Stomach (tissue), 4 donors: ENCODE results near the gene NUDT8.

Experiments
- EP300 ChIP-seq: sonication (generic); formaldehyde crosslinking; IDR thresholded peaks from one replicate; pipeline ENCODE4 v1.6.1; 2017; ENCODE audit warnings: antibody characterized with exemption
- POLR2A ChIP-seq, 4 donors: fragments of 450-650 bp; IDR thresholded peaks; one replicate each; pipeline ENCODE4 v1.6.1; 2016; ENCODE audit warnings: antibody characterized with exemption in 4 of 4, control low read depth in 2 of 4, mild to moderate bottlenecking in 1 of 4, moderate library complexity in 1 of 4
- POLR2AphosphoS5 ChIP-seq, 3 donors: sonication (generic); formaldehyde crosslinking; IDR thresholded peaks; one replicate each; pipeline ENCODE4 v1.6.1; 2016; ENCODE audit warnings: antibody characterized with exemption in 3 of 3
- TF ChIP-seq, protein P1 (sequence below), 7 experiments: fragments of 450-650 bp in 4 of 7; fragments of 200-600 bp in 3 of 7; sonication (generic) in 3 of 7; IDR thresholded peaks; one replicate each; pipeline ENCODE4 v1.5.1; 2016 to 2019; ENCODE audit warnings: antibody characterized with exemption in 7 of 7, control low read depth in 2 of 7, mild to moderate bottlenecking in 1 of 7

DNA sequence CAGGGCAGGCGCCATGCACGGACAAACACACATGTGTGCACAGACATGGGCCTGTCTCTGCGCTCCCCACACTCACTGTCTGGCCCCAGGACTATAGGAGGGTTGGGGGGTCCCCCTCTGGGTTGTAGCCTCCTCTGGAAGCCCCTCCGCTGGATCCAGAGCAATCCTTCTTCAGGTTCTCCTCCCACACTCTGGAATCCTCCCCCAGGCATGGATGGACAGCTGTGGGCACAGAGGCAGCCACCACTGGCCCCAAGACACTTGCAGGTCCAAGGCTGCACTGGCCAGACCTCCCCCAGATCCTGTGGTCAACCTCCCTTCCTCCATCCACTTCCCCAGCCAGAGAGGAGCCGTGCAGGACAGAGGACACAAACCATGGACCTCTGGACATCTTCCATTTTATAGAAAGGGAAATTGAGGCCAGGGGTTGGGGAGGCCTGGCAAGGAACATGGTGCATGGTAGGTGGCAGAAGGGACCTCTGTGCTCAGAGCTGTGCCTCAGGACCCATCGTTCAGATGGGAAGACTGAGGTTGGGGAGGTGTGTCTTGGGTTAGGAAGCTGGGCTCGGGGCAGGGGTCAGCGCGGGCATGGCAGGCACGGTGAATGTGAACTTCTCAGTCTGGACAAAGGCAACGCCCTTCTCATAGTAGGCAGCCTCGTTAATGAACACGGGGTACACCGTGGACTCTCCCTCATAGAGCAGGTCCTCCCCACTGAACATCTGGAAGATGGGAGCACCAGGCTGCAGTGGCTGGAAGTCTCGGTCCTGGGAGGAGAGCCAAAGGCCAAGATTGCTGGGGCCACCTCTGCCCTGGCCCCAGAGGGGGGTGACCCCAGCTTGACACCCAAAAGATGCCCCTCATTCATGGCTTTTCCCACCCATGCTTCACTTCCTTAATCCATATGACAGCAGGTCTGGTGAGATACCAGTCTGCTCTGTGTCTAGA, 12.7 kb upstream of the NUDT8 start:
- TF ChIP-seq, protein P1, sequence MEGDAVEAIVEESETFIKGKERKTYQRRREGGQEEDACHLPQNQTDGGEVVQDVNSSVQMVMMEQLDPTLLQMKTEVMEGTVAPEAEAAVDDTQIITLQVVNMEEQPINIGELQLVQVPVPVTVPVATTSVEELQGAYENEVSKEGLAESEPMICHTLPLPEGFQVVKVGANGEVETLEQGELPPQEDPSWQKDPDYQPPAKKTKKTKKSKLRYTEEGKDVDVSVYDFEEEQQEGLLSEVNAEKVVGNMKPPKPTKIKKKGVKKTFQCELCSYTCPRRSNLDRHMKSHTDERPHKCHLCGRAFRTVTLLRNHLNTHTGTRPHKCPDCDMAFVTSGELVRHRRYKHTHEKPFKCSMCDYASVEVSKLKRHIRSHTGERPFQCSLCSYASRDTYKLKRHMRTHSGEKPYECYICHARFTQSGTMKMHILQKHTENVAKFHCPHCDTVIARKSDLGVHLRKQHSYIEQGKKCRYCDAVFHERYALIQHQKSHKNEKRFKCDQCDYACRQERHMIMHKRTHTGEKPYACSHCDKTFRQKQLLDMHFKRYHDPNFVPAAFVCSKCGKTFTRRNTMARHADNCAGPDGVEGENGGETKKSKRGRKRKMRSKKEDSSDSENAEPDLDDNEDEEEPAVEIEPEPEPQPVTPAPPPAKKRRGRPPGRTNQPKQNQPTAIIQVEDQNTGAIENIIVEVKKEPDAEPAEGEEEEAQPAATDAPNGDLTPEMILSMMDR (IDR thresholded peaks at IDR 0.05), result no peak
- no peak for TF ChIP-seq EP300
- no peak for TF ChIP-seq POLR2AphosphoS5 (IDR thresholded peaks at IDR 0.05)
- no peak for TF ChIP-seq POLR2A (IDR thresholded peaks at IDR 0.05)
